HS-27A (cell line): ENCODE data around the gene PRDM16.

ENCODE experiments used
- DNase-seq: peaks from one replicate; pipeline ENCODE4 v3.0.0-alpha.2; 2012; ENCODE audit warnings: low read depth, missing footprints

The PRDM16 gene

DNA sequence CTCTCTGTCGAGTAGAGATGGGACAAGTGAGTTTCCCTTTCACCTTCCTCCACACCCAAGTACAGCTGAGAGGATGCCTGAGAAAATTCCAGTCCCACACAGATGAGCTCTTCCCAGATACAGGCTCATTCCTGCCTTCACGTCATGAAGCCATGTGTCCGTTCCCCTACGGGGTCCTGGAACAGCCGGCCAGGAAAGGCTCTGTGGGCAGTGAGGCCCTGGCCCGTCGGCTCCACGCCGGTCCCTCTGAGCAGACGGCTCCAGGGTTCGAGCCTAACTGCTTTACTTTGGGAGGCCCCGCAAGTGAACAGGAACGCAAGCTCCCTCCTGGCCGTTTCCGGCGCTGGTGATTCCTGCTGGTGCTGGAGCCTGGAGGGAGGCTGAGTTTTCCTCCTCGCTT lies 328.3 kb downstream of the PRDM16 start:
- no peak for DNase-seq

DNA sequence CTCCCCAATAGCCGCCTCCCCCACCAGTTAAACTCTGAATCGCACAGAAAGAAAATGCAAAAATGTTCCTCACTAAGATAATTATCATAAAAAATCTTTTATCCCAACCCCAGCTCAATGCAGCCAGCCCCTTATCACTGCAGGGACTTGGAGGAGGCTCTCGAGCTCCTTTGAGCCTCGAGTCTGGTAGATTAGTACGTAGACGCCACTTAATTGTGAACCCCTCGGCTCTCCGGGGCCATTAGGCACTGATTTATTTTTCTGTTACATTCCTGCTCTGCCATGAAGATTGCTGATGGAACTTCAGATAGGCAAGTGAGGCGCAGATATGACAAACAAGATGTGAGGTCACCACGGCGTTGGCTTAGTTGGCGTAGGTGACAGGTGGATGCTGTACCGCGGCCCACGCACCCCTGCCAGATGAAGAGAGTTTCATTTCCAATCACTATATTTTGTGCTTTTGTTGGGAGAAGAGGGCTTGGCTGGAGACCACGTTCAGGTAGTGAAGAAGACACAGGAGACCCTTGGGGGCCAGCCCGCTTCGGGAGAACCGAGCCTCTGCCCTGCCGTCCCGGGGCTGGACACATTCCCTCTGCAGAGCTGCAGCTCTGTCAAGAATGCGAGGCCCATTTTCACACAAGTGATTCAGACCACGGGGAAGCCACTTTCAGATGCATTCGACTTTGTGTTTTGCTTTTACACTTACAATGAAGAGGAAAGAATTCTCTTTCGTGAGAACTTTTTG lies 329.6 kb downstream of the PRDM16 start:
- no peak for DNase-seq

DNA sequence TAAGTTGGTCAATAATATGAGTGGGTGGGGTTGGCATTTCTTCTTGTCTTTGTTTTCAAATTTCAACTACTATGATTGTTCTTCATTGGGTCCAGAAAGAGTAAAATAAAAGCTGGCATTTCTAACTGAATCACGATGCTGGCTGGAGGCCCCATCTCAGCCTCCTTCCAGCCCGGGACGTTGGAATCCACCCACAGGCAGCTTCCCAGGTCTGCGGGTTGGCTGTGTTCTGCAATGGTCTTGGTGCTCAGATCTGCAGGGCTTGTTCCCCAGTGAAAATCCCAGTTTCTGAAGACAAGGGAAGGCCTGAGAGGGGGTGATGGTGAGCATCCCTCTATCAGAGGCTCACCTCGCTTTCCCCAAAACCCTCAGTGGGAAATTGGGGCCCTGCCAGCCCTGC lies 330.7 kb downstream of the PRDM16 start:
- no peak for DNase-seq

DNA sequence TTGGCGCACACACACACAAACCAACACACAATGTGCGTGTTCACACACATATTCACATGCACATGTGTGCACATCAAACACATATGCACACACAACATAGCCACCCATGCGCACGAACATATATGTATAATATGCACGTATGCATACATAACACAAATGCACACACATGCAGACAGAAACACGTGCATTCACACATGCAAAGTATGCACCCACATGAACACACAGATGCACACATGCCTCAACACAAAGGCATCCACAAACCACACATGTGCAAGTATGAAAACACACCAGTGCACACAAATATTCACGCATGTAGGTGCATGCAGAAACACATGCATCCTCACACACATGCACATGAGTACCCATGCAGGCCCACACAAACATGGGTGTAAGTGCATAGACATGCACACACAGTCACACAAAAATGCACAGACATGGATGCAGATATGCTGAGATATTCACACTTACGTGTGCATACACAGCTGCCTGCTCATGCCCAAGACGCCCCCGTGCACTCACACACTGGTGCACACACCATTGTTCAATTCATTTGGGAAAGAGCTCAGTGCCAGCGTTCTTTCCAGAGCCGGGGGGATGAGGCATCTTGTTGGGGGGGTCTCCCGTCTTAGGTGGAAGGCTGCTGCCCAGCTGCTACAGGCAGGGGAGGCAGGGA lies 332.7 kb downstream of the PRDM16 start:
- no peak for DNase-seq

DNA sequence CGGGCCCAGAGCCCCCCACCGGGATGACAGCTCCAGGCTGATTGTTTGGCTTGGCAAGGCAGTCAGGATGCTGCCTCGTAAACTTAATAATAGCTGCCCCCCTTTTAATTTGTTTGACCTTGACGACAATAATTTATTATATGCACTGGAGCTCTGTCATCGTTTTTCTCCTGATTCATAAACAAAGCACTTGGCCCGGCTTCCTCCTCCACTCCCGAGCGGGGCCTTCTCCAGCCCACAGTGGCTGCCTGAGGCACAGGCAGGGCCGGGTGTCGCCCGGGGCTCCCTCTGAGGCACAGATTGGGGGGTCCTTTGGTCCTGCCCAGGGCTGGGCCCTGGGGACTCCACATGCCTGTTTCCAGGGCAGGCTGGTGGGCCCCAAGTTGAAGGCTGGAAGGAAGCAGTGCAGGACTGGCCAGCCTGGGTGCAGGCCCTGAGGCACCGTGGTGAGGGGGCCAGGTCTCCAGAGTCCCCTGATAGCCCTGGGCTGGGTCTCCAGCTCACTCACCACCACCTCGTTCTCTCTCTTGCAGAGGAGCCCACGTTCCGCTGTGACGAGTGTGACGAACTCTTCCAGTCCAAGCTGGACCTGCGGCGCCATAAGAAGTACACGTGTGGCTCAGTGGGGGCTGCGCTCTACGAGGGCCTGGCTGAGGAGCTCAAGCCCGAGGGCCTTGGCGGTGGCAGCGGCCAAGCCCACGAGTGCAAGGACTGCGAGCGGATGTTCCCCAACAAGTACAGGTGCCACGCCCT lies 333.4 kb downstream of the PRDM16 start:
- no peak for DNase-seq

DNA sequence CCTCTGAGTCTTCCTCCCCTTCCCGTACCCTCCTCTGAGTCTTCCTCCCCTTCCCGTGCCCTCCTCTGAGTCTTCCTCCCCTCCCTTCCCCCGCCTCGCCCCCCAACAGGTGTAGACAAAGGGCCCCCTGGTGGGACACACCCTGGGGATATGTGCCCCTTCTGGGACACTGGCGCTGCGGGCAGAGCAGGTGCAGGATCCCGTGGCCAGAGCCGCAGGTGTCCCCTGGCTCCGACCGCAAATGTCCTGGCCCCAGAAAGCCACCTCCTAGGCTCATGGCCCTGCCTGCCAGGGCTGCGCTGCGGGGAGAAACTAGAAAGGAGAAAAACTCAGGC lies 334.0 kb downstream of the PRDM16 start:
- no peak for DNase-seq

DNA sequence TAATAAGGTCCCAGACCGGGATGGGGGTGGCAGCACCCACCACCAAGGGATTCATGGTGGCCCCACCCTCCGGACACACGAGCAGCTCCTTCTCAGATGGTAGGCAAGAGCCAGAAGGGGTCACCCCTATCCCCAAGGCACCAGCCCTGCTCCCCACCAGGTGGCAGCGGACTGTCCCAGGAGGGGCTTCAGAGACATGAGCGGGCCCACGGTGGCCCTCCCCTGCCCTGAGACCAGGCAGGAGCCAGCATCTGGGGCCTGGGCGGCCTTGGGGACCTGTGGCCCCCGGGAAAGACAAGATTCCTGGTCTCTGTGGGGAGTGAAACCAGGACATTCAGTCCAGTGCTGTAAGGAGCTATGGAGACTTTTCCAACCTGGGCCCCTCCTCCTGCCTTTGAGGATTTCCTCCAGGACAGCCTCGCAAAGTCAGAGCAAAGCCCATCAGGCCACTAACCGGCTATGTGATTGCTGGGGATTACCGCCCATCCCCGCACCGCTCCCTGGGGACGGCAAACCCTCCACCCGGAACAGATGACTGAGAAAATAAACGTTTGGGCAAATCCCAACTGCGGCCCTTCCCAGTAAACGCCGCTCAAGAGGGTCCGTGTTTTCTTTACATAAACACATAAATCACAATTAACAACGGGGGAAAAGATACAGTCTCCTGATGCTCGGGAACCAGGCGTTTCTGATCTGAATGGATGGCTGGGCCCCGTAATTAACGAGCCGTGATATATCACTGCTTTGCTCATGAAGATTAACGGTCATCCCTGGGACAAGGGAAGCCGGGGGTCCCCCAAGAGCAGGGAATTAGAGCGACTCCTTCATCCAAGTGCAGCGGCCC lies 334.6 kb downstream of the PRDM16 start:
- DNase-seq = no peak

DNA sequence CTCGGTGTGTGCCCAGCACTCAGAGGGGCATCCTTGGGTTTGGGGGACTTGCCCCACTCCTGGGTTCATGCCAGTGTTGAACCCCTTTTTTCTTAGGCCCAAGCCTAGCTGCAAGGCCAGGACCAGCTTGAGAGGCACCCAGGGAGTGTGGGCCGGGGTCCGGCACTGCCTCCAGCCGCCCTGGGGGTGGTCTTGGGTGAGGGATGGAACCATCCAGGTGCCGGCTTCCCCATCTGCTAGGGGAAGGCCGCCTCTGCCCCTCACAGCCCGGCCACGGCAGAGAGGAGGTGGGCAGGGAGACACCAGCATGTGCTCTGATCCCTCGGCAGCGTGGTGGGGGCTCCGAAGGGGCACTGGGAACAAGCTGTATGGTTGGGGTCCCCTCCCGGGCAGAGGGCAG lies 335.3 kb downstream of the PRDM16 start:
- DNase-seq = no peak

DNA sequence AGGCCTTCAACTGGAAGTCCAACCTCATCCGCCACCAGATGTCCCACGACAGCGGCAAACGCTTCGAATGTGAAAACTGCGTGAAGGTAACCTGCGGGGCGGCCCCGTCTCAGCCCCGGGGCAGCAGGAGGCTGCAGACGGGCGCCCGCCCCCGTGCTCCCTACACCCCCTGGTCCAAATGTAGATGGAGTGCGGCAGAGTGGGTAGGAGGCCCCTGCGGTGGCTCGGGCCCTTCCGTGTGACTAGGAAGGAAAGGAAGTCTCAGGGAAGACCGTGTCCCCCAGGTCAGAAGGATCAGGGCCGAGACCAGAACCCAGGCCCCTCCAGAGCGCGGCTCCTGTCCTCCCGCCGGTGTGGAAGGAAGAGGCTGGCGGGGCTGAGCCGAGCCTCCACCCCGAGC lies 335.8 kb downstream of the PRDM16 start:
- no peak for DNase-seq

DNA sequence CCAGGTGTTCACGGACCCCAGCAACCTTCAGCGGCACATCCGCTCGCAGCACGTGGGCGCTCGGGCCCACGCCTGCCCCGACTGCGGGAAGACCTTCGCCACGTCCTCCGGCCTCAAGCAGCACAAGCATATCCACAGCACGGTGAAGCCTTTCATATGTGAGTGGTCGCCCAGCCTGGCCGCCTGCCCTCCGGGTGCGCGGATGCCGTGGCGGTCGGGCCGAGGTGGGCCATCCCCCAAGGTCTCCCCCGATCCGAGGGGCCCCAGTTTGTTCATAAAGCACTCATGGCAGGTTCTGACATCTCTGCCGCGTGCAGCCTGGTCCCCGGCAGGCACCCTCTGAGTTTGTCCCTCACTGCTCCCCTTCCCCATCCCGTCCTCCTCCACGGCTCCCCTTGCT lies 336.5 kb downstream of the PRDM16 start:
- DNase-seq = no peak

DNA sequence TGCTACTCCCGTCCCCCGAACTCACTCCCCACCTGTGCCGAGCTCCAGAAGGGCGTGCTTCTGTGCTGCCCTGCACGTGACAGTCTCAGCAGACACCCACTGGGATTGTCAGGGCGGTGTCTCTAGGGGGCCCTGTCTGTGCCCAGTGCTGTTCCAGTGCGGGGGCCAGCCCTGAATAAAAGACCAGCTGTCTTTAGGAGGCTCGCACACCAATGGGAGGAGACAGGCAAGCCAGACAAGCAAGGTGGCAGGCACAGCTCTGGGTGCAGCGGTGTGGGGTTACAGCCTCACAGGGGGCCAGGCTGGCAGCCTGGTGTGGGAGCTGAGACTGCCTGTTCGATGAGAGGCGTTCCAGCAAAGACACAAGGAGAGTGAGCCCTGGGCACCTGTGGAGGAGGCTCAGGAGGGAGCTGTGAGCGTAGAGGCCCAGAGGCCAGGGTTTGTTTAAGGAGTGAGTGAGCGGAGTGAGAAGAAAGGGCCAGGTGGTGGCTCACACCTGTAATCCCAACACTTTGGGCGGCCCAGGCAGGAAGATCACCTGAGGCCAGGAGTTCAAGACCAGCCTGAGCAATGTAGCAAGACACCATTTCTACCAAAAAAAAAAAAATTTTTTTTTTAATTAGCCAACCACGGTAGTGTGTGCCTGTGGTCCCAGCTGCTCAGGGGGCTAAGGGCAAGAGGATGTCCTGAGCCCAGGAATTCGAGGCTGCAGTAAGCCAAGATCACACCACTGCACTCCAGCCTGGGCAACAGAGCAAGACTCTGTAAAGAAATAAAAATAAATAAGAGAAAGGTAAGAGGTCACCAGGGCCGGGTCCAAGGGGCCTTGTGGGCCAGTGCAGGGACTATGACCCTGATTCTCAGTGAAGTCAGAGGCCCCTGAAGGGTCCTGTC lies 337.2 kb downstream of the PRDM16 start:
- no peak for DNase-seq

DNA sequence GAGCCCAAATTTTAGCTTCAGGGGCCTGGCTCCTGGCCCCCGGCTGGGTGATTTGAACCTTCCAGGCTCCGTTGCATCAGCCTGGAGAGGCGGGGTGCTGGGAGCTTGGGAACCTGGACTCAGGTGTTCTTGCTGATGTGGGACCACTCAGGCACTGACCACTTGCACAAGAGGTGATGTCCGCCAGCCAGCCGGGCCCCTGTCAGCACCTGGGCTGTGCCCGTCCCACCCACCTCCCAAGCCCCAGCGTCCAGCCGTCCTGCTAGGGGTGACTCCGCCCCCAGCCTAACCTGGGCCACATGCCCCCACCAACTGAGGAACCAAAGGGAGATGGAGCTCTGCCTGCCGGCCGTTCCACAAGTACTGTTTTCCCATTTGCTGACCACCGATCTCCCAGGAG lies 338.0 kb downstream of the PRDM16 start:
- DNase-seq = no peak

DNA sequence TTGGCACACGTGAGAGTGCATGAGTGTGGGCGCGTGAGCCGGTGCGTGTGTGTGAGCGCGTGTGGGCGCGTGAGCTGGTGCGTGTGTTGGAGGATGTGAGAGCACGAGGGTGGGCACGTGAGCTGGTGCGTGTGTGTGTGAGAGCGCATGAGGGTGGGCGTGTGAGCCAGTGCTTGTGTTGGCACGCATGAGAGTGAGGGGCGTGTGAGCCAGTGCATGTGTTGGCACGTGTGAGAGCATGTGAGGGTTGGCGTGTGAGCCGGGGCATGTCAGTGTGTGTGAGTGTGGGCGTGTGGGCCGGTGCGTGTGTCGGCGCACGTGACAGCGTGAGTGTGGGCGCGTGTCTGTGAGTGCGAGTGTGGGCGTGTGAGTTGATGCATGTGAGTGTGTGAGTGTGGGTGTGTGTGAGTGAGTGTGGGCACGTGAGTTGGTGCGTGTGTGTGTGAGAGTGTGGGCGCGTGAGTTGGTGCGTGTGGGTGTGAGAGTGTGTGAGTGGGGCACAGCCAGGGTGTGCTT lies 339.8 kb downstream of the PRDM16 start:
- DNase-seq = no peak

DNA sequence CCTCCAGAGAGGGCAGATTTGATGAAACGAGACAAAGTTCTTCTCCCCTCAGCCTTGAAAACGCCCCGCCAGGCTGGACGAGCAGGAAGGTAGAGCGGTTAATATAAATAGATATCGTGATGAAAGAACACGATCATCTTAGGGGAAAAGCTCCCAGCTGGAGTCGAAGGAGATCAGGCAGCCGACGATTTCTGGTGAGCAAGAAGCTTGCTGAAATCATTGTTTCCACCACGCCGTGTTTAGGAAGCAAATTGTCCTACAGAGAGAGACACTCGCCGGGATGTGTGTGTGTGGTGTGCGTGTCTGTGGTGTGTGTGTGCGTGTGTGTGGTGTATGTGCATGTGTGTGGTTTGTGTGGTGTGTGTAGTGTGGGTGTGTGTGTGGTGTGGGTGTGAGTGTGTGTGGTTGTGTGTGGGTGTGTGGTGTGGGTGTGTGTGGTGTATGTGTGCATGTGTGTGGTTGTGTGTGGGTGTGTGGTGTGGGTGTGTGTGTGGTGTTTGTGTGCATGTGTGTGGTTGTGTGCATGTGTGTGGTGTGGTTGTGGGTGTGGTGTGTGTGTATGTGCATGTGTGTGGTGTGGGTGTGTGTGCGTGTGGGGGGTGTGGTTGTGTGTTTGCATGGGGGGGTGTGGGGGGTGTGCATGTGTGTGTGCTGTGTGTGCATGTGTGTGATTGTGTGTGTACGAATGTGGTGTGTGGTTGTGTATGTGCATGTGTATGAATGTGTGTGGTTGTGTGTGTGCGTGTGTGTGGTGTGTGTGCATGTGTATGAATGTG lies 340.6 kb downstream of the PRDM16 start:
- no peak for DNase-seq

DNA sequence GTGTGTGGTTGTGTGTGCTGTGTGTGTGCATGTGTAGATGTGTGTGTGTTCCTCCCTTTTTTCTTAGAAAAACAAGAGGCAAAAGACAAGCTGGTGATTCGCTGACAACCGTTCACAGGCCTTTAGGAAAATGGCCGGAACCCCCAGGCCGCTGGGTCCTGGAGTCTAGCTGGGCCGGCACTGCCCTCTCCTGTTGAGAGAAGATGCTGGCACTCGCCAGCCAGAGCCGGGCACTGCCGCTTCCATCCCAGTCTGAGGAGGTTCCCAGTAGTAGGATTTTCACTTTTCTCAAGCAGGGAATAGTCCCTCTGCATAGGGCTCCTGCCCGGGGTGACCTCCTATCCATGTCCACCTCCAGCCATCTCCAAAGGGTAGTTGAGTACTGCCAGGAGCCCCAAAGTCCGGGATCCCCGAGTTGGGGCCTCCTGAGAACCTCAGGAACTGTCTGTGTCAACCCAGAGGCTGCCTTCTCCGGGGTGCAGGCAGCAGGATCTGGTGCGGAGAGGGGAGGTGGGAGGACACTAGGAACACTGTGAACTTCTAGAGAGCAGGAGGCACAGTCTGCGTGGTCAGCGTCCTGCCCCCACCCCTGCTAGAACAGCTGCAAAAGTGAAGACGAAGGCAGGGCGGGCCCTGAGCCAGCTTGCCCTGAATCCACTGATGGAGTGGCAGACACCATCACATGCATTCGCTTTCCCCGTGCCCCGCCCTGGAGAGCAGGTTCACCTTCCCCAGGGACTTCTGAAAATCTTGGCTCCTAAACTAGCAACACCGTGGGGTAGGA lies 341.3 kb downstream of the PRDM16 start:
- DNase-seq = no peak

DNA sequence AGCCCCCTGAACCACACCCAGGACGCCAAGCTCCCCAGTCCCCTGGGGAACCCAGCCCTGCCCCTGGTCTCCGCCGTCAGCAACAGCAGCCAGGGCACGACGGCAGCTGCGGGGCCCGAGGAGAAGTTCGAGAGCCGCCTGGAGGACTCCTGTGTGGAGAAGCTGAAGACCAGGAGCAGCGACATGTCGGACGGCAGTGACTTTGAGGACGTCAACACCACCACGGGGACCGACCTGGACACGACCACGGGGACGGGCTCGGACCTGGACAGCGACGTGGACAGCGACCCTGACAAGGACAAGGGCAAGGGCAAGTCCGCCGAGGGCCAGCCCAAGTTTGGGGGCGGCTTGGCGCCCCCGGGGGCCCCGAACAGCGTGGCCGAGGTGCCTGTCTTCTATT lies 342.8 kb downstream of the PRDM16 start:
- DNase-seq = no peak

DNA sequence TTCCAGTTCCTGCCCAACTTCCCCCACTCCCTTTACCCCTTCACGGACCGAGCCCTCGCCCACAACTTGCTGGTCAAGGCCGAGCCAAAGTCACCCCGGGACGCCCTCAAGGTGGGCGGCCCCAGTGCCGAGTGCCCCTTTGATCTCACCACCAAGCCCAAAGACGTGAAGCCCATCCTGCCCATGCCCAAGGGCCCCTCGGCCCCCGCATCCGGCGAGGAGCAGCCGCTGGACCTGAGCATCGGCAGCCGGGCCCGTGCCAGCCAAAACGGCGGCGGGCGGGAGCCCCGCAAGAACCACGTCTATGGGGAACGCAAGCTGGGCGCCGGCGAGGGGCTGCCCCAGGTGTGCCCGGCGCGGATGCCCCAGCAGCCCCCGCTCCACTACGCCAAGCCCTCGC lies 343.4 kb downstream of the PRDM16 start:
- no peak for DNase-seq

DNA sequence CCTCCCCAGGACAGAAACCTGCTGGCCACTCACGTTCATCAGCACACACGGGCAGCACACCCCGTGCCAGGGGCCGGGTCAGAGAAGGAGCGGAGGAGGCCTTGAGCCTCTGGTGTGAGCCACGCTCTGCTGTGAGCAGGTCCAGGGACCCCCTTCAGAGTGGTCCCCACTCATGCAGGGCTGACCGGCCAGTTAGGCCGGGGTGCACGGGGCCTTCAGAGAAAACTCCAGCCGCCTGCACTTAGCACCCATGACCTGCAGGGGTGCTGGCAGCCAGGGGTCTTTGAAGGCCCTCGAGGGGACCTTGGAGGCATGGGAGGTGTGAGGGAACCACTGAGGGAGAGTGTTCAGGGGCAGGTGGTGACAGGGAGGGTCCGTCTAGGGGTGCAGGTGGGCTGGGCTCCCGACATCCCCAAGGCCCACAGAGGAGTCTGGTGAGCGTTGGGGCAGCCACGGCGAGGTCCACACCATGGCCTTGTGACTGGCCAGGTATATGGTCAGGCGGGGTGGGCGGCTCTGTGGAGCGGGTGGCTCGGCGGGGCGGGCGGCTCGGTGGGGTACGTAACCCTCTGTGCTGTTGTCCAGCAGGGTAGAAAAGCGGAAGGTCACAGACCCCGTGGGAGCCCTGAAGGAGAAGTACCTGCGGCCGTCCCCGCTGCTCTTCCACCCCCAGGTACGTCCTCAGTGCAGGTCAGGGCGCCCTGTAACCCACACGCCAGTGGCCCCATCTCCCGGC lies 345.1 kb downstream of the PRDM16 start:
- no peak for DNase-seq
